K562 (cell line): ENCODE measurements around the gene EGFR.

Source experiments
- EZH2 ChIP-seq: IDR thresholded peaks from 2 replicates; pipeline ENCODE4 v1.6.1; 2012; ENCODE audit warnings: low read depth, mild to moderate bottlenecking, inconsistent platforms, low read length, borderline replicate concordance
- NBN ChIP-seq: fragments of 450-650 bp; IDR thresholded peaks from 2 replicates; pipeline ENCODE4 v1.6.1; 2016; ENCODE audit warnings: low read depth, mild to moderate bottlenecking
- PCBP2 ChIP-seq: fragments of 200-400 bp; formaldehyde crosslinking; IDR thresholded peaks from 2 replicates; pipeline ENCODE4 v1.6.1; 2018; ENCODE audit warnings: low read length, low read depth, mild to moderate bottlenecking, moderate library complexity; ENCODE audit not compliant: poor library complexity, severe bottlenecking
- PYGO2 ChIP-seq: fragments of 450-650 bp; IDR thresholded peaks from 2 replicates; pipeline ENCODE4 v1.6.1; 2016; ENCODE audit warnings: mild to moderate bottlenecking, missing genetic modification characterization, moderate library complexity, missing compliant biosample characterization
- SIN3A ChIP-seq, 2 experiments: fragments of 150-350 bp in 1 of 2; IDR thresholded peaks; 2 replicates each; pipeline ENCODE4 v1.6.1; 2011 to 2016; ENCODE audit warnings: borderline replicate concordance in 2 of 2, low read depth in 2 of 2, low read length in 2 of 2, mild to moderate bottlenecking in 2 of 2, moderate library complexity in 2 of 2; ENCODE audit not compliant: control insufficient read depth in 1 of 2
- TCF3 ChIP-seq: sonication (generic); formaldehyde crosslinking; IDR thresholded peaks from 2 replicates; pipeline ENCODE4 v1.4.0; 2020; ENCODE audit warnings: mild to moderate bottlenecking, missing genetic modification reagents
- YY1 ChIP-seq, 3 experiments: IDR thresholded peaks; 2 replicates each; pipeline ENCODE4 v1.6.1; 2011; ENCODE audit warnings: low read length in 2 of 3, mild to moderate bottlenecking in 2 of 3, moderate library complexity in 2 of 3, borderline replicate concordance in 1 of 3, control low read depth in 1 of 3, low read depth in 1 of 3; ENCODE audit not compliant: insufficient read depth in 3 of 3, insufficient replicate concordance in 2 of 3, control insufficient read depth in 1 of 3, insufficient read length in 1 of 3; ENCODE audit errors: extremely low read depth in 1 of 3
- ZNF830 ChIP-seq: fragments of 250-450 bp; sonication (Bioruptor Pico); IDR thresholded peaks from 2 replicates; pipeline ENCODE4 v1.5.0; 2021; ENCODE audit warnings: mild to moderate bottlenecking
- TF ChIP-seq, protein P1 (sequence below): fragments of 250-450 bp; sonication (Bioruptor Pico); IDR thresholded peaks from 2 replicates; pipeline ENCODE4 v1.4.0; 2020; ENCODE audit warnings: mild to moderate bottlenecking
- TF ChIP-seq, protein P2 (sequence below): fragments of 250-450 bp; sonication (Bioruptor Pico); IDR thresholded peaks from 2 replicates; pipeline ENCODE4 v1.8.0; 2021; ENCODE audit warnings: borderline replicate concordance, mild to moderate bottlenecking, moderate library complexity; ENCODE audit not compliant: poor library complexity, severe bottlenecking
- TF ChIP-seq, protein P3 (sequence below), 3 experiments: IDR thresholded peaks in 2 of 3; conservative IDR thresholded peaks in 1 of 3; 2 replicates each; pipeline ENCODE4 v1.5.1; 2011 to 2012; ENCODE audit warnings: low read length in 3 of 3, mild to moderate bottlenecking in 3 of 3, control low read depth in 2 of 3, improper control_type of control experiment in 1 of 3, inconsistent platforms in 1 of 3, low read depth in 1 of 3, mixed read lengths in 1 of 3, moderate library complexity in 1 of 3; ENCODE audit not compliant: insufficient read depth in 2 of 3
- TF ChIP-seq, protein P4 (sequence below), 2 experiments: fragments of 450-650 bp; formaldehyde crosslinking in 1 of 2; IDR thresholded peaks; 2 replicates each; pipeline versions ENCODE4 v1.4.0 to v1.6.1; 2014 to 2020; ENCODE audit warnings: mild to moderate bottlenecking in 2 of 2, borderline replicate concordance in 1 of 2, low read depth in 1 of 2

DNA sequence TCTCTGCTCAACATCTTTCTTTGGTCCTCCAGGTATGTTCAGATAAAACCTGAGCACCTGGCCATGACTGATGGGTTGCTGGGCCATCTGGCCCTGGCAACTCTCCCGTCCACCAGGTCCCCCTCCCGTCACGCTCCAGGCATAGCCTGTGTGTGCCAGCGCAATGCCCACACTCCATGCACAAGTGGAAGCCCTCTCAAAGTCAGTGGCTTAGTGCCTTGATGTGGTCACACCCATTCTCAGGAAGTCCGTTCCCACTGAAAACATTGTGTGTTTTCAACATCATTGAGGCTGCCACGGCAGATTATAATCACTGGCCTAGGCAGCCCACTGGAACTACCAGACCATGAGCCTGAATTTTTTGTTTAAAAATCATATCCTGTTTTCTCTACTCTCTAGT is 175.7 kb downstream of the EGFR start:
- TF ChIP-seq EZH2 (no peak), TCF3 (CRISPR knock-in tag) (no peak), ZNF830 (CRISPR knock-in tag) (no peak), PCBP2 (no peak), YY1 (IDR thresholded peaks at IDR 0.05; ENCODE audit: borderline replicate concordance in 1 of 3, control insufficient read depth in 1 of 3, extremely low read depth in 1 of 3, insufficient read depth in 3 of 3, insufficient read length in 1 of 3, insufficient replicate concordance in 2 of 3, low read depth in 1 of 3, low read length in 2 of 3) (no peak), SIN3A (IDR thresholded peaks at IDR 0.05; ENCODE audit: borderline replicate concordance in 2 of 2, control insufficient read depth in 1 of 2, low read depth in 2 of 2, low read length in 2 of 2) (no peak), NBN (no peak), PYGO2 (no peak)
- TF ChIP-seq, protein P1, sequence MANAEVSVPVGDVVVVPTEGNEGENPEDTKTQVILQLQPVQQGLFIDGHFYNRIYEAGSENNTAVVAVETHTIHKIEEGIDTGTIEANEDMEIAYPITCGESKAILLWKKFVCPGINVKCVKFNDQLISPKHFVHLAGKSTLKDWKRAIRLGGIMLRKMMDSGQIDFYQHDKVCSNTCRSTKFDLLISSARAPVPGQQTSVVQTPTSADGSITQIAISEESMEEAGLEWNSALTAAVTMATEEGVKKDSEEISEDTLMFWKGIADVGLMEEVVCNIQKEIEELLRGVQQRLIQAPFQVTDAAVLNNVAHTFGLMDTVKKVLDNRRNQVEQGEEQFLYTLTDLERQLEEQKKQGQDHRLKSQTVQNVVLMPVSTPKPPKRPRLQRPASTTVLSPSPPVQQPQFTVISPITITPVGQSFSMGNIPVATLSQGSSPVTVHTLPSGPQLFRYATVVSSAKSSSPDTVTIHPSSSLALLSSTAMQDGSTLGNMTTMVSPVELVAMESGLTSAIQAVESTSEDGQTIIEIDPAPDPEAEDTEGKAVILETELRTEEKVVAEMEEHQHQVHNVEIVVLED (CRISPR knock-in tag) = no peak
- TF ChIP-seq, protein P2, sequence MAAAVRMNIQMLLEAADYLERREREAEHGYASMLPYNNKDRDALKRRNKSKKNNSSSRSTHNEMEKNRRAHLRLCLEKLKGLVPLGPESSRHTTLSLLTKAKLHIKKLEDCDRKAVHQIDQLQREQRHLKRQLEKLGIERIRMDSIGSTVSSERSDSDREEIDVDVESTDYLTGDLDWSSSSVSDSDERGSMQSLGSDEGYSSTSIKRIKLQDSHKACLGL (CRISPR knock-in tag) = no peak
- TF ChIP-seq, protein P3, sequence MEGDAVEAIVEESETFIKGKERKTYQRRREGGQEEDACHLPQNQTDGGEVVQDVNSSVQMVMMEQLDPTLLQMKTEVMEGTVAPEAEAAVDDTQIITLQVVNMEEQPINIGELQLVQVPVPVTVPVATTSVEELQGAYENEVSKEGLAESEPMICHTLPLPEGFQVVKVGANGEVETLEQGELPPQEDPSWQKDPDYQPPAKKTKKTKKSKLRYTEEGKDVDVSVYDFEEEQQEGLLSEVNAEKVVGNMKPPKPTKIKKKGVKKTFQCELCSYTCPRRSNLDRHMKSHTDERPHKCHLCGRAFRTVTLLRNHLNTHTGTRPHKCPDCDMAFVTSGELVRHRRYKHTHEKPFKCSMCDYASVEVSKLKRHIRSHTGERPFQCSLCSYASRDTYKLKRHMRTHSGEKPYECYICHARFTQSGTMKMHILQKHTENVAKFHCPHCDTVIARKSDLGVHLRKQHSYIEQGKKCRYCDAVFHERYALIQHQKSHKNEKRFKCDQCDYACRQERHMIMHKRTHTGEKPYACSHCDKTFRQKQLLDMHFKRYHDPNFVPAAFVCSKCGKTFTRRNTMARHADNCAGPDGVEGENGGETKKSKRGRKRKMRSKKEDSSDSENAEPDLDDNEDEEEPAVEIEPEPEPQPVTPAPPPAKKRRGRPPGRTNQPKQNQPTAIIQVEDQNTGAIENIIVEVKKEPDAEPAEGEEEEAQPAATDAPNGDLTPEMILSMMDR (IDR thresholded peaks at IDR 0.05 in 2 of 3, conservative IDR thresholded peaks at IDR 0.05 in 1 of 3; ENCODE audit: insufficient read depth in 2 of 3, low read depth in 1 of 3, low read length in 3 of 3) = no peak
- TF ChIP-seq, protein P4, sequence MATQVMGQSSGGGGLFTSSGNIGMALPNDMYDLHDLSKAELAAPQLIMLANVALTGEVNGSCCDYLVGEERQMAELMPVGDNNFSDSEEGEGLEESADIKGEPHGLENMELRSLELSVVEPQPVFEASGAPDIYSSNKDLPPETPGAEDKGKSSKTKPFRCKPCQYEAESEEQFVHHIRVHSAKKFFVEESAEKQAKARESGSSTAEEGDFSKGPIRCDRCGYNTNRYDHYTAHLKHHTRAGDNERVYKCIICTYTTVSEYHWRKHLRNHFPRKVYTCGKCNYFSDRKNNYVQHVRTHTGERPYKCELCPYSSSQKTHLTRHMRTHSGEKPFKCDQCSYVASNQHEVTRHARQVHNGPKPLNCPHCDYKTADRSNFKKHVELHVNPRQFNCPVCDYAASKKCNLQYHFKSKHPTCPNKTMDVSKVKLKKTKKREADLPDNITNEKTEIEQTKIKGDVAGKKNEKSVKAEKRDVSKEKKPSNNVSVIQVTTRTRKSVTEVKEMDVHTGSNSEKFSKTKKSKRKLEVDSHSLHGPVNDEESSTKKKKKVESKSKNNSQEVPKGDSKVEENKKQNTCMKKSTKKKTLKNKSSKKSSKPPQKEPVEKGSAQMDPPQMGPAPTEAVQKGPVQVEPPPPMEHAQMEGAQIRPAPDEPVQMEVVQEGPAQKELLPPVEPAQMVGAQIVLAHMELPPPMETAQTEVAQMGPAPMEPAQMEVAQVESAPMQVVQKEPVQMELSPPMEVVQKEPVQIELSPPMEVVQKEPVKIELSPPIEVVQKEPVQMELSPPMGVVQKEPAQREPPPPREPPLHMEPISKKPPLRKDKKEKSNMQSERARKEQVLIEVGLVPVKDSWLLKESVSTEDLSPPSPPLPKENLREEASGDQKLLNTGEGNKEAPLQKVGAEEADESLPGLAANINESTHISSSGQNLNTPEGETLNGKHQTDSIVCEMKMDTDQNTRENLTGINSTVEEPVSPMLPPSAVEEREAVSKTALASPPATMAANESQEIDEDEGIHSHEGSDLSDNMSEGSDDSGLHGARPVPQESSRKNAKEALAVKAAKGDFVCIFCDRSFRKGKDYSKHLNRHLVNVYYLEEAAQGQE (IDR thresholded peaks at IDR 0.05; ENCODE audit: borderline replicate concordance) = no peak
- TF ChIP-seq, protein P4 (CRISPR knock-in tag; IDR thresholded peaks at IDR 0.05; ENCODE audit: low read depth) = no peak
